Measurements from ENCODE around the gene PPP1R18. TPM values are rescaled to one million over a fixed set of nuclear protein-coding genes. Genes with fewer than 3 reads are reported as not detected.

Gene PPP1R18
- total and polyA plus RNA-seq, 9 of the 15 experiments (the other 6 are each of a cell fraction or from before 2014, with no cell fraction given), result 12.0 to 99.2 (median 42.6) TPM

DNA sequence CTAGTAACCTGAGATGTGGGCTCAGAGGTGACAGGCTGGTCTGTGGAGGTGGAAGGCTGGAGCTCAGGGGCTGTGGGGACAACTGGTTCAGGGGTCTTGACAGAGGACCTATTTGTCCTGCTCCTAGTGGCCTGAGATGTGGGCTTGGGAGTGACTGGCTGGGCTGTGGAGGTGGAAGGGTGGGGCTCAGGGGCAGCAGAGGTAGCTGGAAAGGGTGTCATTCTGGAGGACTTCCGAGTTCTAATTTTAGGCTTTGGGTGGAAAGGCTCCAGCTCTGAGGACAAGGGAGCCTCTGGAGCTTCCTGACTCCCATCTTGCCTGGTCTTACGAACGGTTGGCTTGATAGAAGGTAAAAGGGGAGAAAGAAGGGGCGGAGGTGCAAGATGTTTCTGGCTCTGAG is 19.2 kb upstream of the PPP1R18 start:
- H3K9me1 ChIP-seq (ENCODE audit: control insufficient read depth, insufficient read depth, low read length), result no peaks in the 10 kb centered on the region
- in situ Hi-C loops (cut with MboI) (no loop called here), intact Hi-C loops (cut with micrococcal nuclease) (no loop called here)
- H3K36me3 ChIP-seq (ENCODE audit: control insufficient read depth, insufficient read depth, low read length), result peaks cover 82% of the 10 kb centered on the region
- no peak for ATAC-seq
- no peak for DNase-seq (ENCODE audit: extremely low read depth in 1 of 4, low spot score in 3 of 4)
- H4K20me1 ChIP-seq (replicated peaks; ENCODE audit: control insufficient read depth, insufficient read depth, low read length), result no peaks in the 10 kb centered on the region
- H3K9me3 ChIP-seq (replicated peaks; ENCODE audit: control insufficient read depth, insufficient read depth, low read depth, low read length), result no peaks in the 10 kb centered on the region
- FAIRE-seq, result no peak
- no peak overlapping the region for H2AFZ ChIP-seq (ENCODE audit: low read depth, low read length)
- no peaks in the 10 kb centered on the region for H3K4me1 ChIP-seq (replicated peaks in 1 of 2; ENCODE audit: control insufficient read depth in 2 of 2, insufficient read depth in 2 of 2, low read length in 2 of 2)
- H3K9ac ChIP-seq (ENCODE audit: insufficient read depth in 1 of 2, low read depth in 2 of 2, low read length in 2 of 2), result no peak overlapping the region; a peak in 1 of 4 replicates
- H3K4me3 ChIP-seq, result no peak overlapping the region
- WGBS (ENCODE audit: insufficient coverage, low coverage, missing lambda C conversion rate), result 74% methylated on average over 4 of the region's 4 CpGs
- no TSS peak for BruUV-seq (replicated peaks)
- H3K27ac ChIP-seq (ENCODE audit: extremely low read depth, low read depth, low read length), result no peak overlapping the region
- TF ChIP-seq TAF7 (tag; IDR thresholded peaks at IDR 0.05) (no peak), KLF1 (tag; IDR thresholded peaks at IDR 0.05) (no peak)
- ChIA-PET CTCF (ENCODE audit: low intra/inter-chr PET ratio) (interaction anchor here (0.6 kb wide), 1 partner anchor 1957 kb away, joined by 3 read pairs; no protein-coding TSS in a partner anchor), POLR2A (interaction anchor here (23.5 to 27.1 kb wide), 2 partner anchors 6 to 7 kb away, joined by 524 read pairs; partner anchors contain the start of genes MDC1, NRM and TUBB)
- H3K79me2 ChIP-seq (ENCODE audit: control insufficient read depth, insufficient read depth, low read length), result no peaks in the 10 kb centered on the region
- no peaks in the 10 kb centered on the region for H3K27me3 ChIP-seq (ENCODE audit: control insufficient read depth in 2 of 2, insufficient read depth in 2 of 2, low read length in 2 of 2)
- no peak overlapping the region for H3K4me2 ChIP-seq (ENCODE audit: insufficient read depth, low read length)

DNA sequence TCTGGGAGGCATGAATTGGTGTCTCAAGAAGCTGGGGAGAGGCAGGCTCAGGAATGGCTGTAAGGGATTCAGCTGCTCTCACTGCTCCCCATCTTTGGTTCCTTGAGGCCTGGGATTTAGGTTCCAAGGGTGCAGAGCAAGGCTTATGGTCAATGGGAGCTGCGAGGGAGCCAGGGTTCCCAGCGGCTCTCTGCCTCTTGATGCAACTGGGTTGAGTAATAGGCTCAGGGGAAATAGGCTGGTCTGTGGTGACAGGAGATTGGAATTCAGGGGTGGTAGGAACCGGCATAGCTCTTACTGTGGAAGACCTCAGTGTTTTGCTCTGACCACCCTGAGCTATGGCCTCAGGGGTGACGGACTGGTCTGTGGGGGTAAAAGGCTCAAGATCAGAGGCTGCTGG is 17.4 kb upstream of the PPP1R18 start:
- Histone ChIP-seq H3K4me1 (replicated peaks in 1 of 2; ENCODE audit: control insufficient read depth in 2 of 2, insufficient read depth in 2 of 2, low read length in 2 of 2) (no peaks in the 10 kb centered on the region), H3K9me3 (replicated peaks; ENCODE audit: control insufficient read depth, insufficient read depth, low read depth, low read length) (no peaks in the 10 kb centered on the region), H3K27ac (ENCODE audit: extremely low read depth, low read depth, low read length) (no peak overlapping the region), H3K4me2 (ENCODE audit: insufficient read depth, low read length) (no peak overlapping the region), H3K9ac (ENCODE audit: insufficient read depth in 1 of 2, low read depth in 2 of 2, low read length in 2 of 2) (no peak overlapping the region; a peak in 1 of 4 replicates), H4K20me1 (replicated peaks; ENCODE audit: control insufficient read depth, insufficient read depth, low read length) (no peaks in the 10 kb centered on the region), H3K27me3 (ENCODE audit: control insufficient read depth in 2 of 2, insufficient read depth in 2 of 2, low read length in 2 of 2) (no peaks in the 10 kb centered on the region), H2AFZ (ENCODE audit: low read depth, low read length) (no peak overlapping the region), H3K4me3 (no peak overlapping the region), H3K36me3 (ENCODE audit: control insufficient read depth, insufficient read depth, low read length) (peaks cover 77% of the 10 kb centered on the region), H3K9me1 (ENCODE audit: control insufficient read depth, insufficient read depth, low read length) (no peaks in the 10 kb centered on the region), H3K79me2 (ENCODE audit: control insufficient read depth, insufficient read depth, low read length) (no peaks in the 10 kb centered on the region)
- 89% methylated on average over 4 of the region's 4 CpGs for WGBS (ENCODE audit: insufficient coverage, low coverage, missing lambda C conversion rate)
- POLR2A ChIA-PET, result interaction anchor here (0.5 to 27.1 kb wide), 7 partner anchors 5 to 1101 kb away, joined by 3 to 524 read pairs (median 4); partner anchors contain the start of genes MDC1, NRM and TUBB
- CTCF ChIA-PET (ENCODE audit: low intra/inter-chr PET ratio), result no interaction called here
- DNase-seq (ENCODE audit: extremely low read depth in 1 of 4, low spot score in 3 of 4) (no peak), FAIRE-seq (no peak), ATAC-seq (no peak)
- in situ Hi-C loops (cut with MboI) (no loop called here), intact Hi-C loops (cut with micrococcal nuclease) (no loop called here)
- TF ChIP-seq, protein P1, sequence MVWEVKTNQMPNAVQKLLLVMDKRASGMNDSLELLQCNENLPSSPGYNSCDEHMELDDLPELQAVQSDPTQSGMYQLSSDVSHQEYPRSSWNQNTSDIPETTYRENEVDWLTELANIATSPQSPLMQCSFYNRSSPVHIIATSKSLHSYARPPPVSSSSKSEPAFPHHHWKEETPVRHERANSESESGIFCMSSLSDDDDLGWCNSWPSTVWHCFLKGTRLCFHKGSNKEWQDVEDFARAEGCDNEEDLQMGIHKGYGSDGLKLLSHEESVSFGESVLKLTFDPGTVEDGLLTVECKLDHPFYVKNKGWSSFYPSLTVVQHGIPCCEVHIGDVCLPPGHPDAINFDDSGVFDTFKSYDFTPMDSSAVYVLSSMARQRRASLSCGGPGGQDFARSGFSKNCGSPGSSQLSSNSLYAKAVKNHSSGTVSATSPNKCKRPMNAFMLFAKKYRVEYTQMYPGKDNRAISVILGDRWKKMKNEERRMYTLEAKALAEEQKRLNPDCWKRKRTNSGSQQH (CRISPR knock-in tag; IDR thresholded peaks at IDR 0.05), result no peak
- TF ChIP-seq SUPT5H (IDR thresholded peaks at IDR 0.05) (0 out of 2 replicates have a peak, but pooled peaks have one; percentile 15), PHF8 (IDR thresholded peaks at IDR 0.05; ENCODE audit: borderline replicate concordance, low read length) (no peak), COPS2 (conservative IDR thresholded peaks at IDR 0.05) (no peak), RFX7 (CRISPR knock-in tag; IDR thresholded peaks at IDR 0.05) (no peak), NR2F6 (CRISPR knock-in tag; IDR thresholded peaks at IDR 0.05) (no peak), POLR2AphosphoS5 (IDR thresholded peaks at IDR 0.05; ENCODE audit: control insufficient read depth, insufficient read depth, low read depth, low read length) (peak; percentile 22; the same call in 1 of the 2 replicates)
- TF ChIP-seq, protein P2, sequence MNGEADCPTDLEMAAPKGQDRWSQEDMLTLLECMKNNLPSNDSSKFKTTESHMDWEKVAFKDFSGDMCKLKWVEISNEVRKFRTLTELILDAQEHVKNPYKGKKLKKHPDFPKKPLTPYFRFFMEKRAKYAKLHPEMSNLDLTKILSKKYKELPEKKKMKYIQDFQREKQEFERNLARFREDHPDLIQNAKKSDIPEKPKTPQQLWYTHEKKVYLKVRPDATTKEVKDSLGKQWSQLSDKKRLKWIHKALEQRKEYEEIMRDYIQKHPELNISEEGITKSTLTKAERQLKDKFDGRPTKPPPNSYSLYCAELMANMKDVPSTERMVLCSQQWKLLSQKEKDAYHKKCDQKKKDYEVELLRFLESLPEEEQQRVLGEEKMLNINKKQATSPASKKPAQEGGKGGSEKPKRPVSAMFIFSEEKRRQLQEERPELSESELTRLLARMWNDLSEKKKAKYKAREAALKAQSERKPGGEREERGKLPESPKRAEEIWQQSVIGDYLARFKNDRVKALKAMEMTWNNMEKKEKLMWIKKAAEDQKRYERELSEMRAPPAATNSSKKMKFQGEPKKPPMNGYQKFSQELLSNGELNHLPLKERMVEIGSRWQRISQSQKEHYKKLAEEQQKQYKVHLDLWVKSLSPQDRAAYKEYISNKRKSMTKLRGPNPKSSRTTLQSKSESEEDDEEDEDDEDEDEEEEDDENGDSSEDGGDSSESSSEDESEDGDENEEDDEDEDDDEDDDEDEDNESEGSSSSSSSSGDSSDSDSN (IDR thresholded peaks at IDR 0.05; ENCODE audit: borderline replicate concordance in 1 of 2, low read depth in 2 of 2, low read length in 2 of 2), result no peak
- BruUV-seq (replicated peaks), result no TSS peak
